HepG2 (cell line): ENCODE results near the gene EPHA3. TPM values are rescaled to one million over a fixed set of nuclear protein-coding genes. Genes with fewer than 3 reads are reported as not detected.

Experiments used
- E2F2 ChIP-seq: sonication (generic); formaldehyde crosslinking; IDR thresholded peaks from 2 replicates; pipeline ENCODE4 v1.4.0; 2020; ENCODE audit warnings: missing genetic modification reagents, borderline replicate concordance
- HMG20B ChIP-seq: conservative IDR thresholded peaks from 2 replicates; pipeline ENCODE4 v1.6.1; 2016; ENCODE audit warnings: missing genetic modification reagents, missing compliant biosample characterization
- ZNF318 ChIP-seq: sonication (generic); formaldehyde crosslinking; IDR thresholded peaks from 2 replicates; pipeline ENCODE4 v1.4.0; 2020; ENCODE audit warnings: mild to moderate bottlenecking, missing genetic modification reagents
- ZNF713 ChIP-seq: sonication (generic); formaldehyde crosslinking; IDR thresholded peaks from 2 replicates; pipeline ENCODE4 v1.4.0; 2020; ENCODE audit warnings: mild to moderate bottlenecking, missing genetic modification reagents
- polyA plus RNA-seq, 8 experiments: library from polyadenylated mRNA; depleted of rRNA in 3 of 8; stranded (reverse) in 7 of 8; unstranded in 1 of 8; fragments of >200 nt; fragmentation: Illumina TruSeq in 4 of 8; extraction: Trizol in 4 of 8; gene quantifications; 2 replicates each; pipeline versions ENCODE4 v1.2.1 to v1.2.3, GENCODE V29; 2011 to 2016; ENCODE audit warnings: low read depth in 4 of 8, missing spikeins in 1 of 8, mixed read lengths in 1 of 8; ENCODE audit not compliant: insufficient read depth in 1 of 8
- total RNA-seq, 5 experiments: library from RNA; depleted of rRNA; stranded (reverse); fragments of >200 nt; fragmentation: Illumina TruSeq; extraction: Trizol; gene quantifications; 2 replicates each; pipeline ENCODE4 v1.2.3, GENCODE V29; 2016; ENCODE audit warnings: low read depth in 1 of 5

The EPHA3 gene
- total and polyA plus RNA-seq, 2 of the 13 experiments (the other 11 are each of a cell fraction or from before 2014, with no cell fraction given): 0.01 TPM; not detected in 1

DNA sequence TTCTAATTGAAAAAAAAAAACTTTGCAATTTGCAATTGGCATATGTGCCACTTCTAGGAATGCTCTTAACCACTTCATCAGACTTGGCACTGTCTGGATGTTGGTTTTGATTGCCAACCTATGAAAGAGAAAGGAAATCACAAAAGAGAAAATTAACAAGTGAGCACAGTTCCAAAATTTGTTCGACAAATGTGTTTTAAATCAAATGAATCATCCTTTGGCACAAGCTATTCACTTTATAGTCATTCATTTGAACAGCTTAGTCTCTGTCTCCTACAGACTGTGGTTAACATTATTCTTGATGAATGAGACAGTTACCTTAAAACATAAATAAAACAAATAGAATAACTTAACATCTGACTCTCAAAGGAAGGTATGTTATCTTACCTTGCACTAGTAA is 265.0 kb downstream of the EPHA3 start (continued):
- TF ChIP-seq ZNF318 (CRISPR knock-in tag): no peak
- TF ChIP-seq ZNF713 (CRISPR knock-in tag): no peak
- no peak for TF ChIP-seq E2F2
- TF ChIP-seq HMG20B (CRISPR knock-in tag): no peak
